PFSK-1 (cell line): Measurements from ENCODE around the gene STAC3.

Experiments used
- FOXP2 ChIP-seq: optimal IDR thresholded peaks from 2 replicates; pipeline ENCODE3; 2011; ENCODE audit warnings: borderline replicate concordance, control low read depth, inconsistent platforms; ENCODE audit not compliant: insufficient read depth; ENCODE audit errors: extremely low read length, extremely low read depth
- POLR2AphosphoS5 ChIP-seq: IDR thresholded peaks from 2 replicates; pipeline ENCODE4 v1.6.1; 2012; ENCODE audit warnings: low read depth, mild to moderate bottlenecking, control low read depth, low read length, moderate library complexity
- REST ChIP-seq, 2 experiments: IDR thresholded peaks; 2 replicates each; pipeline versions ENCODE4 v1.6.1 to v1.8.0; 2011 to 2012; ENCODE audit warnings: low read depth in 2 of 2, low read length in 2 of 2, control low read depth in 1 of 2, inconsistent platforms in 1 of 2, mild to moderate bottlenecking in 1 of 2, moderate library complexity in 1 of 2; ENCODE audit not compliant: insufficient read depth in 1 of 2
- SIN3A ChIP-seq: IDR thresholded peaks from 2 replicates; pipeline ENCODE4 v1.6.1; 2012; ENCODE audit warnings: mild to moderate bottlenecking, low read length, moderate library complexity, borderline replicate concordance; ENCODE audit not compliant: insufficient read depth
- TAF1 ChIP-seq: IDR thresholded peaks from 2 replicates; pipeline ENCODE4 v1.6.1; 2012; ENCODE audit warnings: low read length, control low read depth, borderline replicate concordance; ENCODE audit not compliant: insufficient read depth

Gene STAC3

GRCh38 chr12:57214398-57214781 is 36.6 kb downstream of the STAC3 start:
- no peak for TF ChIP-seq REST (IDR thresholded peaks at IDR 0.05; ENCODE audit: insufficient read depth in 1 of 2, low read depth in 2 of 2, low read length in 2 of 2)
- TF ChIP-seq TAF1: no peak
- TF ChIP-seq POLR2AphosphoS5: no peak; the same call in 1 of the 2 replicates
- no peak for TF ChIP-seq FOXP2
- no peak for TF ChIP-seq SIN3A

GRCh38 chr12:57213763-57214397 is 37.1 kb downstream of the STAC3 start:
- no peak for TF ChIP-seq SIN3A
- no peak for TF ChIP-seq FOXP2
- no peak for TF ChIP-seq REST (IDR thresholded peaks at IDR 0.05; ENCODE audit: insufficient read depth in 1 of 2, low read depth in 2 of 2, low read length in 2 of 2)
- TF ChIP-seq TAF1: no peak
- no peak for TF ChIP-seq POLR2AphosphoS5

- TF ChIP-seq SIN3A (no peak), FOXP2 (no peak), TAF1 (no peak), REST (IDR thresholded peaks at IDR 0.05; ENCODE audit: insufficient read depth in 1 of 2, low read depth in 2 of 2, low read length in 2 of 2) (no peak), POLR2AphosphoS5 (no peak)
Measured at GRCh38 chr12:57213058-57213715, 37.8 kb downstream of the STAC3 start.

DNA sequence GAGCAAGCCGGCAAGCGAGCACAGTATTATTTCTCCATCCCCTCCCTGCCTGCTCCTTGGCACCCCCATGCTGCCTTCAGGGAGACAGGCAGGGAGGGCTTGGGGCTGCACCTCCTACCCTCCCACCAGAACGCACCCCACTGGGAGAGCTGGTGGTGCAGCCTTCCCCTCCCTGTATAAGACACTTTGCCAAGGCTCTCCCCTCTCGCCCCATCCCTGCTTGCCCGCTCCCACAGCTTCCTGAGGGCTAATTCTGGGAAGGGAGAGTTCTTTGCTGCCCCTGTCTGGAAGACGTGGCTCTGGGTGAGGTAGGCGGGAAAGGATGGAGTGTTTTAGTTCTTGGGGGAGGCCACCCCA is 38.3 kb downstream of the STAC3 start:
- TF ChIP-seq TAF1: no peak
- no peak for TF ChIP-seq POLR2AphosphoS5
- TF ChIP-seq REST (IDR thresholded peaks at IDR 0.05; ENCODE audit: insufficient read depth in 1 of 2, low read depth in 2 of 2, low read length in 2 of 2): no peak
- no peak for TF ChIP-seq FOXP2
- TF ChIP-seq SIN3A: no peak
